HFF-Myc (cell line): ENCODE measurements around the gene IDUA.
"Not testable (repeated sequence)": the region's sequence is repeated elsewhere in the genome, so short reads cannot be mapped to it uniquely, and the experiment has no call there.

Source experiments
- DNase-seq: peaks from one replicate; pipeline ENCODE4 v3.0.0-alpha.2; 2011; ENCODE audit warnings: low read depth; ENCODE audit errors: extremely low read depth
- H3K4me3 ChIP-seq: replicated peaks from 2 replicates; pipeline ENCODE4 v1.5.1; 2011; ENCODE audit warnings: low read depth, mild to moderate bottlenecking, control low read depth, low read length
- CTCF ChIP-seq: IDR thresholded peaks from 2 replicates; pipeline ENCODE4 v1.5.1; 2012; ENCODE audit warnings: mild to moderate bottlenecking, low read depth, low read length, control low read depth; ENCODE audit errors: missing control alignments

Gene IDUA

GRCh38 chr4:970046-970745 lies 16.6 kb upstream of the IDUA start:
- no peak overlapping the region for H3K4me3 ChIP-seq
- DNase-seq = no peak
- no peak for TF ChIP-seq CTCF

GRCh38 chr4:970854-971520 lies 15.9 kb upstream of the IDUA start:
- TF ChIP-seq CTCF = no peak
- DNase-seq = no peak

GRCh38 chr4:971666-972500 lies 15.0 kb upstream of the IDUA start:
- peak overlapping the region; percentile 68 for H3K4me3 ChIP-seq
- DNase-seq = no peak
- no peak for TF ChIP-seq CTCF

More at GRCh38 chr4:970854-971520, 15.9 kb upstream of the IDUA start:
- no peak overlapping the region for H3K4me3 ChIP-seq

GRCh38 chr4:972651-973424 lies 14.0 kb upstream of the IDUA start:
- H3K4me3 ChIP-seq = peak overlapping the region; percentile 68
- DNase-seq = no peak
- TF ChIP-seq CTCF = no peak

- no peak for DNase-seq
- peak within 1 kb of the TSS; percentile 68 for H3K4me3 ChIP-seq
- TF ChIP-seq CTCF = no peak
These were observed 13.1 kb upstream of the IDUA start, which contains the start of gene DGKQ for GRCh38 chr4:973431-974397. TSS of gene DGKQ (minus strand) at chr4:973569. CDS start at chr4:973482, 87 bp downstream.

GRCh38 chr4:974668-975067 lies 12.2 kb upstream of the IDUA start:
- H3K4me3 ChIP-seq = no peak overlapping the region
- no peak for DNase-seq
- TF ChIP-seq CTCF = no peak

GRCh38 chr4:976016-976415 lies 10.8 kb upstream of the IDUA start:
- not testable (repeated sequence) for DNase-seq, H3K4me3 ChIP-seq
